Common myeloid progenitor, CD34-positive (primary cell): ENCODE data around the gene TMEM125.

ENCODE experiments used
- CTCF ChIA-PET: fragments of 350-600 bp; sonication (Branson Sonifier 250); formaldehyde crosslinking; loops from one replicate; lab custom pipeline; 2021; ENCODE audit warnings: antibody characterized with exemption; lab: Charles Lee
- POLR2A ChIA-PET: fragments of 350-600 bp; sonication (Branson Sonifier 250); formaldehyde crosslinking; loops from one replicate; lab custom pipeline; 2021; ENCODE audit warnings: antibody characterized with exemption; lab: Charles Lee
- DNase-seq, 3 donors: peaks; one replicate each; pipeline versions ENCODE4 v3.0.0 to v3.0.0-alpha.2; 2013
- H3K27ac ChIP-seq, 2 experiments: 1 replicate in 1 of 2; 2 replicates in 1 of 2; pipeline ENCODE4 v1.7.0; 2013; ENCODE audit warnings: inconsistent platforms in 2 of 2, low read length in 2 of 2, mild to moderate bottlenecking in 2 of 2, low read depth in 1 of 2, moderate library complexity in 1 of 2; ENCODE audit not compliant: severe bottlenecking in 2 of 2, insufficient read depth in 1 of 2, poor library complexity in 1 of 2
- H3K27me3 ChIP-seq, 5 experiments: replicated peaks in 2 of 5; 1 replicate in 3 of 5; 2 replicates in 2 of 5; pipeline versions ENCODE4 v1.6.1 to v1.7.0; 2013; ENCODE audit warnings: low read length in 4 of 5, mild to moderate bottlenecking in 2 of 5, moderate library complexity in 2 of 5, inconsistent platforms in 1 of 5; ENCODE audit not compliant: insufficient read depth in 5 of 5, control insufficient read depth in 4 of 5
- H3K36me3 ChIP-seq, 4 experiments: 1 replicate in 2 of 4; 2 replicates in 2 of 4; pipeline versions ENCODE4 v1.6.1 to v1.7.0; 2013; ENCODE audit warnings: low read length in 3 of 4, control low read depth in 1 of 4, mild to moderate bottlenecking in 1 of 4; ENCODE audit not compliant: control insufficient read depth in 4 of 4, insufficient read depth in 4 of 4
- H3K4me1 ChIP-seq, 4 experiments: 1 replicate in 3 of 4; 2 replicates in 1 of 4; pipeline versions ENCODE4 v1.6.1 to v1.7.1; 2013; ENCODE audit warnings: low read length in 3 of 4, mild to moderate bottlenecking in 3 of 4, control low read depth in 1 of 4, inconsistent platforms in 1 of 4, moderate library complexity in 1 of 4; ENCODE audit not compliant: control insufficient read depth in 4 of 4, insufficient read depth in 4 of 4; ENCODE audit errors: control extremely low read depth in 1 of 4
- H3K4me3 ChIP-seq, 7 experiments: 1 replicate in 4 of 7; 2 replicates in 3 of 7; pipeline versions ENCODE4 v1.5.1 to v1.7.0; 2013; ENCODE audit warnings: mild to moderate bottlenecking in 7 of 7, low read length in 6 of 7, moderate library complexity in 6 of 7, inconsistent platforms in 2 of 7, low read depth in 2 of 7, control low read depth in 1 of 7; ENCODE audit not compliant: insufficient read depth in 4 of 7, control insufficient read depth in 1 of 7; ENCODE audit errors: extremely low read depth in 1 of 7
- H3K9me3 ChIP-seq, 5 experiments: 1 replicate in 4 of 5; 2 replicates in 1 of 5; pipeline versions ENCODE4 v1.6.1 to v1.7.1; 2013; ENCODE audit warnings: low read length in 4 of 5, mild to moderate bottlenecking in 2 of 5, inconsistent platforms in 1 of 5, low read depth in 1 of 5, moderate library complexity in 1 of 5; ENCODE audit not compliant: control insufficient read depth in 4 of 5, insufficient read depth in 2 of 5; ENCODE audit errors: control extremely low read depth in 1 of 5
- WGBS: methylation state at CpG from one replicate; pipeline ENCODE4 v1.1.5; 2013; ENCODE audit not compliant: insufficient coverage; 5-methylcytosine and 5-hydroxymethylcytosine counted together

TMEM125 gene

DNA sequence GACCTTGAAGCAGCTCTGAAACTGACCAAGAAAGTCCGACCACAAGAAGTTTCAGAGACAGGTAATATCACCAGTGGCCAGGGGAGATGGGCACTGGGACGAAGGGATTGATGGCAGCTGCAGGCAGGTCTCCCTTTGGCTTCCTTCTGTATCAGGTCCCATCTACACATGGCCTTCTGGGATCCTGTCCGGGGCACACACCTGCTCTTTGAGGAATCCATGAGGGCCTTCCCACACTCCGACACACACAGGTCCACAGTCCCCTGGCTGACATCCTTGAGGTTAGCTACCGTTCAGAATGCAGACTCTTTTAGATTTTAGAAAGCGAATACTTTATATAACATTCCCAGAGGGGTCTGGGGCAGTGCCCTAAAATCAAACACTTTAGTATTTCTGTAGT is 26.5 kb upstream of the TMEM125 start:
- DNase-seq, result no peak
- CTCF ChIA-PET, result interaction anchor here (1.1 to 1.3 kb wide), 6 partner anchors 10 to 171 kb away, joined by 3 to 4 read pairs (median 4); no protein-coding TSS in a partner anchor
- Histone ChIP-seq H3K36me3 (no peaks in the 10 kb centered on the region), H3K4me1 (peaks cover 4 to 17% (median 12%) of the 10 kb centered on the region in 4 experiments), H3K4me3 (no peak overlapping the region), H3K9me3 (peaks cover 0 to 5% (median 1%) of the 10 kb centered on the region in 5 experiments), H3K27ac (no peak overlapping the region), H3K27me3 (no peaks in the 10 kb centered on the region)
- POLR2A ChIA-PET, result interaction anchor here (0.8 kb wide), 1 partner anchor 297 kb away, joined by 3 read pairs; no protein-coding TSS in a partner anchor
- 100% methylated on average over 2 of the region's 6 CpGs for WGBS

DNA sequence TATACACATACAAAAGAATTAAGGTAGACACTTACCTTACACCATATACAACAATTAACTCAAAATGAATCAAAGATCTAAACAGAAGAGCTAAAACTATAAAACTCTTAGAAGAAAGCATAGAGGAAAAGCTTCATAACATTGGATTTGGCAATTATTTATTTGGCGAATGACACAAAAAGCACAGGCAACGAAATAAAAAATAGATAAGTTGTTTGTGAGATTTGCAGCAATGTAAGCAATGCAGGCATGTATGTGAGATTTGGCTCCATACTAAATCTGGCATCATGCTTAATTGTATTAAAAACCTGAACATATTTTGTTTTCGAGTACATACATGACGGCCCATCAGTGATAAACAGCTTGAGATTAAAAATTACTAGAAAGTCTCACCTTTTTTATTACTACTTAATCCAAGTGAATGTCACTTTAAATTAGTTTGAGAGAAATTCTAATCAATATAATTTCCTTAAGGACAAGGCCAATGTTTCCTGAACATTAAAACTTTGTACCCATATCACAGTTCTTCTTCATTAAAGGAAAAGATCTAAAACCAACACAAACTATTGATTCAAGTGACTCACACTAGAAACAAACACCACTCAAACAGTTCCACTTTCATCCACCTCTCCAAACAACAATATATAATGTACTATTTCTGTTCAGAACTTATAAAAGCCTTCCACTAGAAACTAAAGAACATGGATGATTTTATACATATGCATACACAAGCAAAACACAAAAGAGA is 23.1 kb upstream of the TMEM125 start:
- Histone ChIP-seq H3K9me3 (peaks cover 0 to 6% (median 2%) of the 10 kb centered on the region in 5 experiments), H3K27me3 (no peaks in the 10 kb centered on the region), H3K4me3 (no peak overlapping the region), H3K27ac (no peak overlapping the region), H3K36me3 (no peaks in the 10 kb centered on the region), H3K4me1 (no peaks in the 10 kb centered on the region)
- ChIA-PET POLR2A (interaction anchor here (0.6 kb wide), 1 partner anchor 163 kb away, joined by 3 read pairs; no protein-coding TSS in a partner anchor), CTCF (interaction anchor here (1.0 kb wide), 1 partner anchor 20 kb away, joined by 3 read pairs; no protein-coding TSS in a partner anchor)
- DNase-seq, result no peak
- WGBS, result 100% methylated on average over 2 of the region's 4 CpGs

DNA sequence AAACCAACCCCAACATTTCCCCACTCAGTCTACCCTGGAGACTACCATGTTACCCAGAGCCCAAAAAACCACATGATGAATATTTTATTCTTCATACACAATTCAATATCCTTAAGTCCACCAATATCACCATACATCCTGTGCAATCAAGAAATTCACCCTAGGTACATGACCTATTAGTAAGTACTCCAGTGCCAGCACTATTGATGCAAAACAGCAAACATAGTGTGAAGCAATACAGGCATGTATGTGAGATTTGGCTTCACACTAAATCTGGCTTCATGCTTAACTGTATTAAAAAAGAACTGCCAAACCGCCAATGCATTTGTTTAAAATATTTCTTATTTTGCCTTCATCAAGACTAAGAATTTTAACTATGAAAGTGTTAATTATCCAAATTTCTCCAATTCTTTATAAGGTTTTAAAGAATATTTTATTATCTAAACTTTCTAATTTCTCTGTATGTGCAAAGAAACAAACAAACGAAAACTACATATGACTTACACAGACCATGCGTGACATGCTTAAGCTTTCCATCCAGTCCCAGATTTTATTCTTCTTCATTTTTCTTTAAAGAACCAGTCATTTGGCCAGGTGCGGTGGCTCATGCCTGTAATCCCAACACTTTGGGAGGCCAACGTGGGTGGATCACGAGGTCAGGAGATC is 22.4 kb upstream of the TMEM125 start:
- Histone ChIP-seq H3K27ac (no peak overlapping the region), H3K4me3 (no peak overlapping the region), H3K36me3 (no peaks in the 10 kb centered on the region), H3K4me1 (no peaks in the 10 kb centered on the region), H3K27me3 (no peaks in the 10 kb centered on the region), H3K9me3 (peaks cover 0 to 6% (median 2%) of the 10 kb centered on the region in 5 experiments)
- ChIA-PET POLR2A (no interaction called here), CTCF (no interaction called here)
- DNase-seq, result no peak
- WGBS, result 86% methylated on average over 3 of the region's 6 CpGs

DNA sequence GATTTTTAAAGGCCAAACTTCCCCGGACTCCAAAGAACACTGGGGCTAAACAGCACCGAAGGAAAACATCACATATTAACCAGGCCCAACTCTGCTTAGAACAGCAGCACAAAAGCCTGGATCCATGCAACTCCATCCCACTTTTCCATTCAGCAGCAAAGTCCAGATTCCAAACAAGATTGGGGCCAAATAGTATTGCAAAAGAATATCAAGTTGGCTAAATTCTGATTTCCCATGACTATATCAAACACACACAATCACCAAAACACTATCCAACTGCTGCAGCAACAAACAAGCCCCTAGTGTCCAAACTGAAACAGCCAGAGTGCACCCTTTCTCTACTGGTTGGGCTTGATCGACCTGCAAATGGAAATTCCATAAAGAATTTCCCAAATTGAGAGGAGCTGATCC is 19.4 kb upstream of the TMEM125 start:
- Histone ChIP-seq H3K27ac (no peak overlapping the region), H3K36me3 (no peaks in the 10 kb centered on the region), H3K4me3 (no peak overlapping the region), H3K9me3 (peaks cover 0 to 6% (median 2%) of the 10 kb centered on the region in 5 experiments), H3K27me3 (no peaks in the 10 kb centered on the region), H3K4me1 (no peaks in the 10 kb centered on the region)
- 100% methylated on average over 2 of the region's 3 CpGs for WGBS
- ChIA-PET CTCF (interaction anchor here (0.7 kb wide), 1 partner anchor 15 kb away, joined by 3 read pairs; no protein-coding TSS in a partner anchor), POLR2A (interaction anchor here (0.6 kb wide), 1 partner anchor 21 kb away, joined by 3 read pairs; no protein-coding TSS in a partner anchor)
- DNase-seq, result no peak

DNA sequence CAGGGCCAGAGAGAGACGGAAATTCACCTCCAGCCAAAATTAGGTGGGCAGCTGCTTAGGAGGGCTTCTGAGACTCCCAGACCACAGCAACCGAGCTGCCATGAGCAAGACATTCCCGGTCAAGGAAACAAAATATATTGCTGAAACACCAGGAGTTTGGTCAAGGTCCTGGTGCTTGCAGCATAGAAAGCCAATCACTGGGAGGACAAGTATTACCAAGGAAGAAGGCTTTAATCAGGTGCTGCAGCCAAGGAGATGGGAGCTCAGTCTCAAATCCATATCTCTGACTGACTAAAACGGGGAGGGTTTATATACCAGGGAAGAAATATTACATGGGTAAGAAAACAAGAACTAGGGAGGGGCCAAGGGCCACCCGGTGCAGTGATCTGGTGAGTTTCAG is 18.8 kb upstream of the TMEM125 start:
- H3K36me3 ChIP-seq, result no peaks in the 10 kb centered on the region
- no peak overlapping the region for H3K27ac ChIP-seq
- no peaks in the 10 kb centered on the region for H3K27me3 ChIP-seq
- WGBS, result 100% methylated on average over 3 of the region's 5 CpGs
- no peak overlapping the region for H3K4me3 ChIP-seq
- no peaks in the 10 kb centered on the region for H3K4me1 ChIP-seq
- H3K9me3 ChIP-seq, result peaks cover 0 to 6% (median 2%) of the 10 kb centered on the region in 5 experiments
- ChIA-PET CTCF (interaction anchor here (0.7 kb wide), 1 partner anchor 15 kb away, joined by 3 read pairs; no protein-coding TSS in a partner anchor), POLR2A (no interaction called here)
- DNase-seq, result no peak

DNA sequence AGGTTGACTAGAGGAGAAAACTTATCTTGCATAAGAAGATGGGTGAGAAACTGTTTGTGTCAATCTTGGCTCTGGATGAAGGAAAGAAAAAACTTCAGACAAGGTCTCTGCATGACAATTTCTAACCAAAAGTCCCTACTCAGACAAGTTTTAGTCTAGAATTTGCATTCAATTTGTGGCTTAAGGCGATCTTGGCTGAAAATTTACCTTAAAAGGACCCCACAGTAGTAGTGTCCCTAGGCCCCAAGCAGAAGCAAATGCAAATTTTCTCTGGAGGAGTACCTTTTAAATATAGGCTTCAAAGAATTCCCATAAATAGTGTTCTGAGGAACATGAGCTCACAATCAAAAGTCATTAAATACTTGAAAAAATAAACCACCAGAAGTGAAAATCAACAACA is 17.6 kb upstream of the TMEM125 start:
- Histone ChIP-seq H3K4me1 (no peaks in the 10 kb centered on the region), H3K27me3 (no peaks in the 10 kb centered on the region), H3K4me3 (no peak overlapping the region), H3K9me3 (peaks cover 0 to 4% (median 2%) of the 10 kb centered on the region in 5 experiments), H3K36me3 (no peaks in the 10 kb centered on the region), H3K27ac (no peak overlapping the region)
- WGBS, result no CpG with 5 or more reads among the region's 1 CpG
- CTCF ChIA-PET, result interaction anchor here (1.0 kb wide), 1 partner anchor 9 kb away, joined by 3 read pairs; no protein-coding TSS in a partner anchor
- POLR2A ChIA-PET, result no interaction called here
- DNase-seq, result no peak
